HG03575 (cell line): ENCODE data around the gene TCOF1.

Experiments used
- ATAC-seq: cut with Tn5 transposase; IDR thresholded peaks from one replicate; pipeline ENCODE4 v1.9.1; 2021; ENCODE audit not compliant: unreplicated experiment, insufficient number of reproducible peaks, low FRiP score; ENCODE audit errors: extremely low read depth

The TCOF1 gene

GRCh38 chr5:150347003-150347402 lies 10.5 kb upstream of the TCOF1 start:
- ATAC-seq = no peak

GRCh38 chr5:150347451-150347850 lies 10.0 kb upstream of the TCOF1 start:
- no peak for ATAC-seq

- no peak for ATAC-seq
Measured at GRCh38 chr5:150349681-150350275, 7.7 kb upstream of the TCOF1 start.

GRCh38 chr5:150350524-150351344 lies 6.8 kb upstream of the TCOF1 start:
- no peak for ATAC-seq

GRCh38 chr5:150352244-150353031 lies 5.1 kb upstream of the TCOF1 start:
- ATAC-seq = no peak

- ATAC-seq = no peak
Measured at GRCh38 chr5:150353032-150353675, 4.3 kb upstream of the TCOF1 start.

GRCh38 chr5:150355791-150356190 lies 1.7 kb upstream of the TCOF1 start:
- no peak for ATAC-seq

- ATAC-seq = no peak
Measured at GRCh38 chr5:150356575-150357294, 762 bp upstream of the TCOF1 start.

GRCh38 chr5:150358261-150359095 lies 981 bp downstream of the TCOF1 start:
- no peak for ATAC-seq

- ATAC-seq = no peak
Measured at GRCh38 chr5:150361301-150361700, 3.8 kb downstream of the TCOF1 start.

- no peak for ATAC-seq
Measured at GRCh38 chr5:150363185-150363584, 5.7 kb downstream of the TCOF1 start.

GRCh38 chr5:150364004-150364403 lies 6.5 kb downstream of the TCOF1 start:
- ATAC-seq = no peak

- no peak for ATAC-seq
Measured at GRCh38 chr5:150368526-150368925, 11.0 kb downstream of the TCOF1 start.

GRCh38 chr5:150372639-150373038 lies 15.1 kb downstream of the TCOF1 start:
- ATAC-seq = no peak

GRCh38 chr5:150374651-150375050 lies 17.2 kb downstream of the TCOF1 start:
- ATAC-seq = no peak

- ATAC-seq = no peak
Measured at GRCh38 chr5:150376799-150377771, 19.6 kb downstream of the TCOF1 start.
